Ureter (tissue), 1 donor: ENCODE measurements around the gene SPATA32. TPM values are rescaled to one million over a fixed set of nuclear protein-coding genes. Genes with fewer than 3 reads are reported as not detected.
A peak's percentile ranks its signal among the peaks of the same experiment; 100 is the strongest.

Source experiments
- DNase-seq: peaks from one replicate; pipeline ENCODE4 v3.0.0-alpha.2; 2020; ENCODE audit warnings: low spot score
- total RNA-seq: library from RNA; stranded (reverse); gene quantifications from one replicate; pipeline ENCODE4 v1.2.4, GENCODE V29; 2023
- donor health status: DM: yes; HTN: yes; CAD: no.

Gene SPATA32
- total RNA-seq, 1 donor from 2014 or later, result not detected

GRCh38 chr17:45293413-45294211, 31.7 kb upstream of the SPATA32 start:
- peak; percentile 82 for DNase-seq

- no peak for DNase-seq
Observed at GRCh38 chr17:45292696-45293412, 31.0 kb upstream of the SPATA32 start.

GRCh38 chr17:45291171-45291805, 29.4 kb upstream of the SPATA32 start:
- peak; percentile 43 for DNase-seq

DNA sequence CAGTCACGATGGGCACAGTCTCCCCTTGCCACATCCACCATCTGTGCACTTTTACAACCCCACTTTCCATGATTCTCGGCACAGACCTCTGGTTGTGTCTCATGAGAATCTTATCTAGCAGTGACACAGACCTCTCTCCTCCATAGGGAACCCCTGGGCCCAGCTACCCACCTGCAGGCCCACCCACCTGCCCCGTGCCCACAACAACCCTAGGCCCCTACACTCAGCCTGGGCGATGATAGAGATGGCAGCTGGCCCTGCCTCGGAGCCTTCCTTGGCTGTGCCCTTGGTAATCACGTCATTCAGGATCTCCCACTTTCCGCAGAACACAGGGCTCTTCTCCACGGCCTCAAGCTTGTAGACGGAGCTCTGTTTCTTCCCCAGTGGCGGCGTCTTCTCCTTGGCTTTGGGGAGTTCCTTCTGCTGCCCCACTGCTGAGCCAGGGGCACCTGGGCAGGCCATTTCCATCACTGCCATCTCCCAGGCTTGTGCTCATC, 28.4 kb upstream of the SPATA32 start:
- no peak for DNase-seq

DNA sequence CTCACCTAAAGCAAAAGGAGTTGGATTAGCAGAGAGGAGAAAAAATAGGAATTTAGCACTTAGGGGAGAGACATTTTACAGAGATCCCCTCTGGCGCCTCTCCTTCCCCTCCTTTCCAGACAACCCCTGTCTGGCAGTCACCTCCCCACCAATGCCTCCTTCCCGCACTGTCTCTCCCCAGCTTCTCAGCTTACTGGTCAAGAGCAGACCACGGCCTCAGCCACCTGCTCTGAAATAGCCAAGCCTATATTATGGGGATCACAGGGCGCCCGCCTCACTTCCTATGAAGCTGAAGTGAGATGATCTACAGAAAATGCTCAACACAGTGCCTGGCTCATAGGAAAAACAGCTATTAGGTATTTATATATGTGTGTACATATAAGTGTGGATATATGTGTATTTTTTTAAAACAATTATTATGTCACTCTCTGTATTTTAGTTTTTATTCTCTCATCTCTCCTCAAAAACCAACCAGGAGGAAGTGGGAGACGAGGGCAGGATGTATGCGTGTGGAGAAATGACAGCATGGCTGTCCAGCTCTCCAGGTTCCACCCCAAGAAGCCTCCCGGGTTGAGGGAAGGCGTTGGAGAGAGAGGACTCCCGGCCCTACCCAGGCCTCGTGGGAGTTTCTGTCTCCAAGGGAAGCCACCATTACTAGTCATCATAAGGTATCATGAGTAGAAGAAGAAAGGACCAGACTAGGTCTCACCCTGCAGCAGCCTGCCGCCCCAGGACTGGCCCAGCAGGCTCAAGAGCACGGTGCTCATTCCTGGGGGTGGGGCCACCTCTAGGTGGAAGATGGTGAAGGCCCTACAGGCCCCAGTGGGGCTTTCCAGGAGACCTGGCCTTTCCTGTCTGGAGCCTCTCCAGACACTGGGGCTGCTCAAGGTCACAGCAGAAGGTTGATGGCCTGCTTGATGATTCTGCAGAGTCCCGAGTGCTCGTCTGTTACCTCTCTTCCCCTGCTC, 27.7 kb upstream of the SPATA32 start:
- DNase-seq, result no peak

DNA sequence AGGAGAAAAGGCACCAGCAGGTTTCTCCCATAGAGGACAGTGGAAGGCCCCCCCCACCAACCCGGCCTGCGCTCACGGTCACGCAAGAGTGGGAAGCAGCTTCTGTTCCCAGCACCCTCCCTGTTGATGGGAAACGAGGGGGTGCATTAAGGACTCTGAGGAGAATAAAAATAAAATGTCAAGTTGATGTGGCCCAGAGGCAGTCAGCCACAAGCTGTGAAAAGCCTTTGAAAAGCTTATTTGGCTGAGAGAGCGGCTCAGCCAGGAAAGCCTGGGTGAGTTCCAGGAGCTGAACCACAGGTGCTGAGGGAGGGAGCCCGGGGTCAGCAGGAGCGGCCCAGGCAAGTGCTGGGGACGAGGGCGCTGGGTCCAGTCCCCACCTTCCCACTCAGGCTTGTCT, 26.9 kb upstream of the SPATA32 start:
- DNase-seq, result no peak

DNA sequence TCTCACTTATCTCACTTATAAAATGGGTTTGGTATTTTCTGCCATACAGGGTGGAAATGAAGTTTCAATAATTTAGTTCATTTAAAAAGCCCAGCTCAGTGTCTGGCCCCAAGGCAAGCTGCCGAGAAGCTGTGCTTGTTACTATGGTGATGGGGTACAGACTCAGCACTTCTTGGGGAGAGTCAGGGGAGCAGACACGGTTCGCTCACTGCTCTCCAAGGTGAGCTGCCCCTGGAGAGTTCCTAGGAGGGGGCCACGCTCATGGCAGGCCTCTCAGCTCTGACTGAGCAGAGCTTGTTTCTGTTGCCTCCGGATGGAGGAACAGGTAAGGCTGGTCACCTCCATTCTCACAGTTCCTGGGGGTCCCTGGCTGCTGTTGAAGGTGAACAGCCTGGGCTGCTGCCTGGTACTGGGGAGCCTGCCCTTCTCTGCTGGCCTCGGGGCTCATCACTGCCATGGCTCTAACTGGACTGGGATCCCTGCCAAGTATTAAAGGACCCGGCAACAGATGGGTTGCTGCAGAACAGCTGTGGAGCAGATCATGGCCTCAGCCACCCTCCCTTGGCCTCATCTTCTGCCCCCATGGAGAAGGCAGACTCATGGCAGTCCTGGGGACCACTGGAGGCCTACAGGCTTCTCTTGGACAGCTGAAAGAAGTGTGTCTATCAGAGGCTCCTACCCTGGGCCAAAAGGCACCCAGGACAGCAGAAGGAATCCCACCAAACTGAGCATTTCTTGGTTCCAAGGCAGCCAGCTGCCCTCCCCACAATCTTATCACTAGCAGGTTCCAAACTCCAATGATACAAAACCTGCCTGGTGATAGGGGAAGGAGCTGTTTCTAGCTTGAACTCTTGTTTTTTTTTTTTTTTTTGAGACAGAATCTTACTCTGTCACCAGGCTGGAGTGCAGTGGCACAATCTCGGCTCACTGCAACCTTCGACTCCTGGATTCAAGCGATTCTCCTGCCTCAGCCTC, 25.9 kb upstream of the SPATA32 start:
- no peak for DNase-seq

DNA sequence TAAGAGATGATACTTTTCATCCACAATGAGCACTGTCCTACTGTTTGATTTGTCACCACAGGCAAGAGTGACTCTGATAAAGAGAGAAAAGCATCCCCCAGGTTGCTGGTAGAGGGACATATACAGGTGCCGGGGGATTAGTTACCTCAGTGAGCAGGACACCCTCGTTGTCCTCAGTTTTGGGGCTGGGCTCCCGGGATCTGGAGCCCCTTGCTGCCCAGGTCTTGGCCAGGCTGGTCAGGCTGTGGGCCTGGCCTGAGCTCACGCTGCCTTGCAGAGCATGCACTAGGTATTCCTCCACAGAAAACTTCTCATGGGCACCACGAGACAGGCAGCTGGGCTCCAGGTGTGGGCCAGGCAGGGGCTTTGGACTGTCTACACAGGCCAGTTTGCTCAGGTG, 24.4 kb upstream of the SPATA32 start:
- DNase-seq, result no peak

DNA sequence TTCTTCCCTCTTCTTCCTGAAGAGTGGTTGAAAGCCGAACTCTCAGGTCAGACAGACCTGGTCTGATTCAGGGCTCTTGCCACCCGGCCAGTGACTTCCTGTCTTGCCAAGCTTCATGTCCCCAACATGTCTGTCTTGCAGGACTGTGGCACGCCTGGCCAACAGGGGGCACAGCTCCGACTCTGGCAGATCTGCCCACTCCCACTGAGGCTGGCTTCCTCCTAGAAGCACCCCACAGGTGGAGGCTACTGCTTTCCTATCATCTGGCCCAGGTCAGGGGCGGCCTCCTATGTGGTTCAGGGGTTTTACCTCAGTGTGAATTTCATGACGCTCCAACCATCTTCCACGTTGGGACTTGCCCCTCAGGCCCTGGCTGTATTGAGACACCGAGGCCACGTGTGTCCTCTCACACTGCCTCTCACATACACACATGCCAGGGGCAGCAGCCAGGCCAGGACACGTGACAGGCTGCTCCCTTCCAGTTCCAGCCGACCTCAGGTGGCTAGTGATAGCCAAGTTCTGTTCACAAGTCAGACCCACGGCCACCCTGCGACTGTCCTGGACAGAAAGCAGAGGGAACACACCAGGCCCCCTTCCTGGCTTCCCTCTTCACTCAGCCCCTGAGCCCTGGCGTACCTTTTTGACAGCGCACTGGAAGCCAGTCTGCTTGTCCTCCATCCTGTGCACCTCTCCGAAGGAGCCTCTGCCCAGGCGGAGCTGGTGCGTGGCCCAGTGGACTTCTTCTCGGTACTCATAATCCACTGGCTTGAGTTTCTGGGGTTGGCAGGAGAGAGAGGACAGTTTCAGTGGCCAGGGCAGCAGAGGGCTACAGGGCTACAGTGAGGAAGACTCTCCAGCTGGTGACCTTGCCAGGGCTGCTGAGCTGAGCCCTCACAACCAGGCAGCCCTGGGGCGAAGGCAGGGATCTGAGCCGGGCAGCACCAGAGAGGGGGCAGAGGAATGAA, 22.6 kb upstream of the SPATA32 start:
- peak; percentile 82 for DNase-seq

- no peak for DNase-seq
Observed at GRCh38 chr17:45283711-45284110, 21.8 kb upstream of the SPATA32 start.

GRCh38 chr17:45282683-45283644, 21.1 kb upstream of the SPATA32 start:
- peak; percentile 48 for DNase-seq

DNA sequence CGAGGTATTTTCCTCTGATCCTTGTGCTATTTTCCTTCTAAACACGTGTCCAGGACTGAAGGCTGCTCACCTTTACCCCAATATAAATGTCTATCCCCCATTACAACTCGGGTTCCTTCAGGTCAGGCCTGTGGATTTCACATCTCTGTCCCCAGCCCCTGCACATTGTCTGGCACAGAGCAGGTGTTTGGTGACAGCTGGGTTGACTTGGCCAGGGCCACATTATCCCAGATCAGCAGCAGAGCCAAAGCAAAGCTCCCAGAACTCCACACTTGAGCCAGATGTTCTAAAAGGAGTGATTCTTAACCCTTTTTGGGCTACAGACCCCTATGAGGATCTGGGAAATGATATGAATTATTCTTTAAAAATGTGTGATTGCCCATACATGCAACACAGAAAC, 18.0 kb upstream of the SPATA32 start:
- no peak for DNase-seq

GRCh38 chr17:45277992-45278391, 16.1 kb upstream of the SPATA32 start:
- DNase-seq, result no peak

- peak; percentile 95 for DNase-seq
Observed at GRCh38 chr17:45277216-45277849, 15.4 kb upstream of the SPATA32 start.

DNA sequence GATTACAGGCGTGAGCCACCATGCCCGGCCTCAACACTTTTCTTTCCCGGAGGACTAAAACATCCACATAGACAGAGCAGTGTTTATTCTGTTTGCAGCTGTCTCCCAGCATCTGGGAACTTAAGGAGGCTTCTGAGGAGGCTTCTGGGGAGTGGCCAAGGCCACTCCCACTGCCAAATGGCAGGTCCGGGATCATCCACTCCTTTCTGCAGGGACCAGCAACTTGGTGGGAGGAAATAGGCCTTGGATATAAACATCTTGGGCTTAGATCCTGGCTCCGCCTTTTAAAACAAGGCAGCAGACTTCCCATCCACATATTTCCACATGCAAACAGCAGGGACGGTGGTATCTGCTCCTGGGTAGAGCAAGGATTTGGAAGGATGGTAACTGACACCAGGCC, 14.1 kb upstream of the SPATA32 start:
- no peak for DNase-seq

GRCh38 chr17:45274033-45274432, 12.1 kb upstream of the SPATA32 start:
- DNase-seq, result no peak

DNA sequence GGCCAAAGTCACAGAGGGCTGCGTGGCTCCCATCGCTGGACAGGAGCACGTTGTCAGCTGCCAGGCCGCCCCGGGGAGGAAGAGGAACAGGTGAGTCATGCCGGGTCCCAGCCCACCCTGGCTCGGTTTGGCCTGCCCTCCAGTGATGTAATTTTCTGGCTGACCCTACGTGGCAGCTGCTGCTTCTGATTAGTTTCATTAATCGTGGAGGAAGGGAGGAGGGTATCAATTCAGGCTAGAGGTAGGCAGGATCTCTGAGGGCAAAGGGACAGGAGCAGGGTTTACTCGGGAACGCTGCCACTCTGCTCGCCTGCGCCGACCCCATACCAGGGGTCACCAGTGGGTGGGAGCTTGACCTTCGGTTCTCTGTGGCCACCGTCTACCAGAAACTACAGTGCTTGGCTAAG, 11.7 kb upstream of the SPATA32 start:
- DNase-seq, result no peak
